Colonic mucosa (tissue), 4 donors: ENCODE results near the gene SDCBP2. TPM values are rescaled to one million over a fixed set of nuclear protein-coding genes. Genes with fewer than 3 reads are reported as not detected.

ENCODE experiments used
- DNase-seq: peaks from one replicate; pipeline ENCODE4 v3.0.0-alpha.2; 2020
- H3K27ac ChIP-seq: fragments of 200-600 bp; one replicate; pipeline ENCODE4 v1.8.0; 2021
- H3K27me3 ChIP-seq: fragments of 200-600 bp; one replicate; pipeline ENCODE4 v1.8.0; 2021
- H3K36me3 ChIP-seq: fragments of 200-600 bp; one replicate; pipeline ENCODE4 v1.8.0; 2021
- H3K4me1 ChIP-seq: fragments of 200-600 bp; one replicate; pipeline ENCODE4 v1.8.0; 2021; ENCODE audit warnings: mild to moderate bottlenecking
- H3K4me3 ChIP-seq: fragments of 200-600 bp; one replicate; pipeline ENCODE4 v1.8.0; 2021
- H3K9ac ChIP-seq, 2 donors: one replicate each; pipeline ENCODE4 v1.7.0; 2013; ENCODE audit warnings: control low read depth in 2 of 2, low read depth in 2 of 2, low read length in 2 of 2
- H3K9me3 ChIP-seq: fragments of 200-600 bp; one replicate; pipeline ENCODE4 v1.8.0; 2021
- intact Hi-C: fragments of 100-400 bp; cut with DNase I; formaldehyde crosslinking; loops from one replicate; pipeline ENCODE4 v1.14.1; 2022
- total RNA-seq, 2 donors: library from RNA; stranded (reverse); fragmentation: NEBNext Ultra II Directional in 1 of 2; extraction: Animal tissue kit (Norgen Biotek cat#: 25700) in 1 of 2; gene quantifications; one replicate each; pipeline ENCODE4 v1.2.1, GENCODE V29; 2021
- TF ChIP-seq, protein P1 (sequence below): fragments of 200-600 bp; IDR thresholded peaks from one replicate; pipeline ENCODE4 v1.8.0; 2022; ENCODE audit warnings: antibody characterized with exemption, mild to moderate bottlenecking
- donor health status: healthy.
- donor health status: DM: no; HTN: no; CAD: no.
- donor health status: DM: no; HTN: no; CAD: no.

Gene SDCBP2
- total RNA-seq, 2 donors from 2014 or later: 202 to 345 TPM

- no peak overlapping the region for H3K4me3 ChIP-seq
- no peak overlapping the region for H3K27ac ChIP-seq
- intact Hi-C loops: no loop called here
- no peaks in the 10 kb centered on the region for H3K27me3 ChIP-seq
- H3K9ac ChIP-seq: no peak overlapping the region
- TF ChIP-seq, protein P1, sequence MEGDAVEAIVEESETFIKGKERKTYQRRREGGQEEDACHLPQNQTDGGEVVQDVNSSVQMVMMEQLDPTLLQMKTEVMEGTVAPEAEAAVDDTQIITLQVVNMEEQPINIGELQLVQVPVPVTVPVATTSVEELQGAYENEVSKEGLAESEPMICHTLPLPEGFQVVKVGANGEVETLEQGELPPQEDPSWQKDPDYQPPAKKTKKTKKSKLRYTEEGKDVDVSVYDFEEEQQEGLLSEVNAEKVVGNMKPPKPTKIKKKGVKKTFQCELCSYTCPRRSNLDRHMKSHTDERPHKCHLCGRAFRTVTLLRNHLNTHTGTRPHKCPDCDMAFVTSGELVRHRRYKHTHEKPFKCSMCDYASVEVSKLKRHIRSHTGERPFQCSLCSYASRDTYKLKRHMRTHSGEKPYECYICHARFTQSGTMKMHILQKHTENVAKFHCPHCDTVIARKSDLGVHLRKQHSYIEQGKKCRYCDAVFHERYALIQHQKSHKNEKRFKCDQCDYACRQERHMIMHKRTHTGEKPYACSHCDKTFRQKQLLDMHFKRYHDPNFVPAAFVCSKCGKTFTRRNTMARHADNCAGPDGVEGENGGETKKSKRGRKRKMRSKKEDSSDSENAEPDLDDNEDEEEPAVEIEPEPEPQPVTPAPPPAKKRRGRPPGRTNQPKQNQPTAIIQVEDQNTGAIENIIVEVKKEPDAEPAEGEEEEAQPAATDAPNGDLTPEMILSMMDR: no peak
- no peaks in the 10 kb centered on the region for H3K36me3 ChIP-seq
- no peaks in the 10 kb centered on the region for H3K9me3 ChIP-seq
- no peak for DNase-seq
- H3K4me1 ChIP-seq: no peaks in the 10 kb centered on the region
Measured at GRCh38 chr20:1337441-1337840, 8.5 kb upstream of the SDCBP2 start.

DNA sequence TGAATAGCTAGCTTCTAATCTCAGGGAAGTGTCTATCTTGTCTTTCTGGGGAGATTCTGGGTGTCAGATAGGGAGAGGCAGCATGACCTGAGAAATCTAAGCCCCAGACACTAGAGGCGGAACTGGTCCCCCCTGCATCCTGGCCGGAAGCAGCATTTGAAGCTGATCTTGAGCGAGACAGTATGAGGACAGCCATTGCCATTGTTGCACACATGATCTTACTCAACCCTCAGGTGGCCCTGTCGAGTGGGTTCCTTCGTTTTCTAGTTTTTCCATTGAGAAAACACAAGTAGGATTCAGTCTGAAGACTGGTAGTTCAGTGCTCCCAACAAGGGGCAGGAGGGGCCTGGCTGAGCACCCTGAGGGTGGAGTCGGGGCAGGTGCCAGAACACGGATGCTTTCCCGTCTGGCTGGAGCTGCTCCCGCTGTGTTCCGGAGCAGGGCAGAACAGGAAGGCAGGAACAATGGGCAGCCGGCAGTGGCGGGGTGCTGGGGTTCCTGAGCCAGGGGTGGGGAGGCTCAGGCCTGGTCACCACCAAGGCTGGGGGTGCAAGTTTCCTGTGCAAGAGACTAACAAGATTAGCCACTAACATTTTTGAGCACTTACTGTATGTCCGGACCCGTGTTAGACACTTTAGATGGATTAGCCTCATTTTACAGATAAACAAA lies 7.9 kb upstream of the SDCBP2 start:
- no peaks in the 10 kb centered on the region for H3K4me1 ChIP-seq

GRCh38 chr20:1335961-1336698 lies 7.2 kb upstream of the SDCBP2 start:
- no peaks in the 10 kb centered on the region for H3K4me1 ChIP-seq
- no peak for DNase-seq
- H3K27ac ChIP-seq: no peak overlapping the region
- intact Hi-C loops: no loop called here
- TF ChIP-seq, protein P1: no peak
- H3K27me3 ChIP-seq: no peaks in the 10 kb centered on the region
- H3K9ac ChIP-seq: no peak overlapping the region
- H3K9me3 ChIP-seq: no peaks in the 10 kb centered on the region
- H3K36me3 ChIP-seq: no peaks in the 10 kb centered on the region
- no peak overlapping the region for H3K4me3 ChIP-seq

More for the DNA sequence above, 7.9 kb upstream of the SDCBP2 start:
- no peak overlapping the region for H3K27ac ChIP-seq
- DNase-seq: peak; percentile 58
- H3K9me3 ChIP-seq: no peaks in the 10 kb centered on the region
- H3K36me3 ChIP-seq: no peaks in the 10 kb centered on the region
- H3K9ac ChIP-seq: peak overlapping the region in 1 of 2 donors; percentile 6
- no peaks in the 10 kb centered on the region for H3K27me3 ChIP-seq
- intact Hi-C loops: no loop called here
- TF ChIP-seq, protein P1: no peak
- H3K4me3 ChIP-seq: no peak overlapping the region

GRCh38 chr20:1334761-1335160 lies 5.8 kb upstream of the SDCBP2 start:
- peaks cover 6% of the 10 kb centered on the region for H3K4me1 ChIP-seq
- H3K36me3 ChIP-seq: no peaks in the 10 kb centered on the region
- no peak for DNase-seq
- H3K9me3 ChIP-seq: no peaks in the 10 kb centered on the region
- H3K9ac ChIP-seq: no peak overlapping the region
- no peak overlapping the region for H3K27ac ChIP-seq
- H3K4me3 ChIP-seq: no peak overlapping the region
- H3K27me3 ChIP-seq: no peaks in the 10 kb centered on the region
- TF ChIP-seq, protein P1: no peak
- intact Hi-C loops: no loop called here

GRCh38 chr20:1334370-1334731 lies 5.4 kb upstream of the SDCBP2 start:
- H3K4me3 ChIP-seq: no peak overlapping the region
- intact Hi-C loops: no loop called here
- H3K27ac ChIP-seq: no peak overlapping the region
- DNase-seq: no peak
- TF ChIP-seq, protein P1: no peak
- no peaks in the 10 kb centered on the region for H3K27me3 ChIP-seq
- H3K36me3 ChIP-seq: no peaks in the 10 kb centered on the region
- H3K9ac ChIP-seq: no peak overlapping the region
- H3K9me3 ChIP-seq: no peaks in the 10 kb centered on the region
- H3K4me1 ChIP-seq: peaks cover 6% of the 10 kb centered on the region
